ENCODE measurements around the gene NCAM2. TPM values are rescaled to one million over a fixed set of nuclear protein-coding genes. Genes with fewer than 3 reads are reported as not detected.

The NCAM2 gene
- total and polyA plus RNA-seq, 5 donors, result 0.97 to 9.7 (median 8.2) TPM

DNA sequence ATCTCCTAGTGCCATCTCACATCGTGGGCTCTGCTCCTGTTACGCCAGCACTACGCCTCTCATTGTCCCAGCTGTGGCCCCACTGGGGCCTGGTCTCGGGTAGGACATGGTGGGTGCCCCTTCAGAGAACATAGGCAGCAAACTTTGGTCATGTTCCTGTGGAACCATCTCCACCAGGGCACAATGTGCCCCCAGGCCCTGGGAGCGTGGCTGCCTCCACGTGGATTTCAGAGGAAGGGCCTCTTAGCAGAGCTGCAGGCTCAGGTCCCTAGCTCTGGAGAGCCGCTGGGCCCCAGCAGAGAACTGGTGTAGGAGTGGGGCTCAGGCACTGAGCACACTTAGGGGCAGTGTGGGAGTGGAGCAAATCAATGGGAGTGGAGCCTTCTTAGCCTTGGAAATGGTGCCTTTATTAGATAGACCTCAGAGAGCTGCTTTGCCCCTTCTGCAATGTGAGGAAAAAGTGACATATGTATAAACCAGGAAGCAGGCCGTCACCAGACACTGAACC lies 460.0 kb downstream of the NCAM2 start:
- ATAC-seq (no peak), DNase-seq (peak in 1 of 3 donors; percentile 45)
- H3K4me3 ChIP-seq (ENCODE audit: low read length), result no peak overlapping the region
- no peaks in the 10 kb centered on the region for H3K4me1 ChIP-seq (ENCODE audit: control insufficient read depth, insufficient read depth, low read length)
- 90% methylated on average over 8 of the region's 8 CpGs for WGBS
- H3K27me3 ChIP-seq (ENCODE audit: control insufficient read depth, insufficient read depth), result no peaks in the 10 kb centered on the region
- no peak overlapping the region for H3K27ac ChIP-seq (ENCODE audit: low read length)
- H3K9me3 ChIP-seq (ENCODE audit: control insufficient read depth, low read length), result no peaks in the 10 kb centered on the region
- intact Hi-C loops (cut with DNase I), result no loop called here

DNA sequence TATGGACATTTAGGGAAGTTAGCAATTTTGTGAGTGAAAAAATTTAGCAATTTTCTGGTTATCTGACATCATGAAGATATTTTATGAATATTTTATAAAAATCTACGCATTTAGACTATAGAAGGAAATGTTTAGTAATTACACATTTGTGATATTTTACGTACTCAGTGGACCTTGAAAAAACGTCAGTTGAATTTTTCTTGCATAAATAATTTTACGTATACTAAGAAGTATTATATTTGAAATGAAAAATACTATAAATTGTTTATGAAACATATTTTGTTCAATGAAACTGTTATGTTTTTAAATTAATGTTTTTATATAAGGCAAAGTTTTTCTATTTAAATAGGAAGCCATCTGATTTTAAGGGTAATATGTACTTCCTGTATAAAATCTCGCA lies 462.8 kb downstream of the NCAM2 start:
- Histone ChIP-seq H3K4me1 (ENCODE audit: control insufficient read depth, insufficient read depth, low read length) (no peaks in the 10 kb centered on the region), H3K27me3 (ENCODE audit: control insufficient read depth, insufficient read depth) (no peaks in the 10 kb centered on the region), H3K4me3 (ENCODE audit: low read length) (no peak overlapping the region), H3K27ac (ENCODE audit: low read length) (no peak overlapping the region), H3K9me3 (ENCODE audit: control insufficient read depth, low read length) (no peaks in the 10 kb centered on the region)
- ATAC-seq (no peak), DNase-seq (no peak)
- 87% methylated on average over 5 of the region's 5 CpGs for WGBS
- intact Hi-C loops (cut with DNase I), result no loop called here

DNA sequence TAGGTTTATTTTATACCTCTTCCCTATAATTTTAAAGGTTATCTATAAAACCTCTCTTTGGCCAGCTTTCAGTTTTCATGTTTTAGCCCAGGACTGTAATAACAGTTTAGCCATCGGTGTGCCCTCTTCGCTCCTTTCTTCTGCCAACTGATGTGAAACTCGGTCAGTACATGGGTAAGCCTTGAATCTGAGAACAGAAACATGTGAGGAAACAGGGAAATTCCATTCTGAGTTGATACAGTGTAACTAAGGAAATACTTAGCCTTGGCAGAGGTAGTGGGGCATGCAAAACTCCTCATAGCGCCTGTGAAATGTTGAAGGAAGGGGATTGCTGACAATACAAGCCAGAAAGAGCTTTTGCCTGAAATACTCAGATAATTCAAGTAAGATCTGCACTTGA lies 465.2 kb downstream of the NCAM2 start:
- ATAC-seq (no peak), DNase-seq (no peak)
- whole genome bisulfite sequencing, result 48% methylated on average over 4 of the region's 4 CpGs
- Histone ChIP-seq H3K9me3 (ENCODE audit: control insufficient read depth, low read length) (no peaks in the 10 kb centered on the region), H3K27ac (ENCODE audit: low read length) (no peak overlapping the region), H3K4me1 (ENCODE audit: control insufficient read depth, insufficient read depth, low read length) (no peaks in the 10 kb centered on the region), H3K4me3 (ENCODE audit: low read length) (no peak overlapping the region), H3K27me3 (ENCODE audit: control insufficient read depth, insufficient read depth) (no peaks in the 10 kb centered on the region)
- intact Hi-C loops (cut with DNase I), result no loop called here

DNA sequence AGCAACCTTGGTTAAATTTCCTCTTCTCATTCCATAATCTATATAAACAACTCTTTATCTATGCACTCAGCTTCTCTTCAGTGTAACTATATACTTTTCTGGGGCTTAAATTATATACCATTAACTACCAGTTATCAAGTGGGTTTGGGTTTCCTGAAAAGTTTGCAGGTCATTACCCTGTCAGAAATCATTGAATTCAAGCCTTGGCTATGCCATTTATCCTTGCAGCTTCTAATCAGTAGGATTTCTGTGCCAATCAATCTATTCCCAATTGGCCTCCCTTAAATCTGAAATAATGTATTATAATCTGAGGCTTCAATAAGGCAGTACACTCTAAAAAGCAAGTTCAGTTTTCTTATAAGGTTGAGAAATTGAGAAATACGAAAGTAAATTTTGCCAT lies 466.5 kb downstream of the NCAM2 start:
- 73% methylated on average over 1 of the region's 1 CpG for WGBS

DNA sequence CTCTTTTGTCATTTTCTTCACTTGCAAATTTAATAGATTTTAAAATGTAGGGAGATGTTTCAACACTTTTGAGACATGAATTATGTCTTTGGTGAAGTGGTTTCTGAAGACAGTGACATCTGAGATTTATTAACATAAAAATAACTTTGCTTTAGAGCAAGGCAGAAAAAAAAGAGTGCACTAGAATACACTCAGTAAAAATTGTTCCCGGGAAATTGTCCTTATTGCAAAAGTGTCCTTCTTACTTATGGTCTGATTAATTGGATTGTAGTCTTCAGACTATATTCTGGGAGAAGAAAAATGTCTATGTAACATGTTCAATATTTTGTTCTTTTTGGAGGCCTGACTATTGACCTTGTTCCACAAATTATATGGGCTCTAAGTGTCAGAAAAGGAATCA lies 468.5 kb downstream of the NCAM2 start:
- 91% methylated on average over 1 of the region's 1 CpG for WGBS
- Histone ChIP-seq H3K9me3 (ENCODE audit: control insufficient read depth, low read length) (no peaks in the 10 kb centered on the region), H3K4me1 (ENCODE audit: control insufficient read depth, insufficient read depth, low read length) (no peaks in the 10 kb centered on the region), H3K4me3 (ENCODE audit: low read length) (no peak overlapping the region), H3K27me3 (ENCODE audit: control insufficient read depth, insufficient read depth) (no peaks in the 10 kb centered on the region), H3K27ac (ENCODE audit: low read length) (no peak overlapping the region)
- DNase-seq (no peak), ATAC-seq (no peak)
- intact Hi-C loops (cut with DNase I), result no loop called here

More for the DNA sequence above, 466.5 kb downstream of the NCAM2 start:
- ATAC-seq, result no peak
- Histone ChIP-seq H3K4me3 (ENCODE audit: low read length) (no peak overlapping the region), H3K4me1 (ENCODE audit: control insufficient read depth, insufficient read depth, low read length) (no peaks in the 10 kb centered on the region), H3K27me3 (ENCODE audit: control insufficient read depth, insufficient read depth) (no peaks in the 10 kb centered on the region), H3K27ac (ENCODE audit: low read length) (no peak overlapping the region), H3K9me3 (ENCODE audit: control insufficient read depth, low read length) (no peaks in the 10 kb centered on the region)
- intact Hi-C loops (cut with DNase I), result no loop called here
- no peak for DNase-seq

DNA sequence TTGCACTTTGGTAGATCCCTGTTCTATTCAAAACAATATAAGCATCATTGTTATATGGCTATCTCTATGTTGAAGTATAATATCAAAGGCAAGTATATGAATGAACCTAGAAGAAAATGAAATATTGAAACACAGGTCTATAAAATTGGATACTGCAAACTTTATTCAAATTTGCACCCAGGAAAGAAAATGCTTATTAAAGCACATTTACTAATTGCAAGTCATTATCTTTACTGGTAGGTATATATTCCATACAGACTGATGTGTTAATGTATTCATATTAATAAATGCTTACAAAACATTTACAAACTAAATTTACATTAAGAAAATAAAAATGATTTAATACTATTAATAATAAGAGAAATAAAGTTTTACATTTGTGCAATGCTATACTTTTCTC lies 469.8 kb downstream of the NCAM2 start:
- Histone ChIP-seq H3K27me3 (ENCODE audit: control insufficient read depth, insufficient read depth) (no peaks in the 10 kb centered on the region), H3K9me3 (ENCODE audit: control insufficient read depth, low read length) (no peaks in the 10 kb centered on the region), H3K4me1 (ENCODE audit: control insufficient read depth, insufficient read depth, low read length) (no peaks in the 10 kb centered on the region), H3K4me3 (ENCODE audit: low read length) (no peak overlapping the region), H3K27ac (ENCODE audit: low read length) (no peak overlapping the region)
- intact Hi-C loops (cut with DNase I), result no loop called here
- no peak for DNase-seq
- no peak for ATAC-seq

DNA sequence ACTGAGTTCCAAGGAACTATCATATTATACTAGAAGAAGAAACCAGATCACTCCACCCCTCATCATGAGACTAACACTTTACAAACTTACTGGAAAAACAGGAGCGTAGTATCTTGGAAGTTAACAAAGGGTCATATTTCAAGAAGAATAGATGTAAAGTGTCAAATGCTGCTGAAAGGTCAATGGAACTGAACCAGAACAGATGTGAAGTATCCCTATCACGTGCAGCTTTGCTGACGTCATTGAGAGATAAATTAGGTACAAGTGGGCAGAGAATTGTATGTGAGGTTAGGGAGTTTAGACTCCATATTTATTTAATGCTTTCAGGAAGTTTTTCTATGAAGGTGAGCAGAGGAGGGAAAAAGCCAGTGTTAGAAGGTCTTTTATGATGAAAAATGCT lies 483.0 kb downstream of the NCAM2 start:
- H3K27me3 ChIP-seq (ENCODE audit: control insufficient read depth, insufficient read depth), result no peaks in the 10 kb centered on the region
- no peaks in the 10 kb centered on the region for H3K9me3 ChIP-seq (ENCODE audit: control insufficient read depth, low read length)
- no peak for ATAC-seq
- no peak overlapping the region for H3K27ac ChIP-seq (ENCODE audit: low read length)
- intact Hi-C loops (cut with DNase I), result no loop called here
- no peaks in the 10 kb centered on the region for H3K4me1 ChIP-seq (ENCODE audit: control insufficient read depth, insufficient read depth, low read length)
- WGBS, result 53% methylated on average over 3 of the region's 3 CpGs
- no peak overlapping the region for H3K4me3 ChIP-seq (ENCODE audit: low read length)
- no peak for DNase-seq

DNA sequence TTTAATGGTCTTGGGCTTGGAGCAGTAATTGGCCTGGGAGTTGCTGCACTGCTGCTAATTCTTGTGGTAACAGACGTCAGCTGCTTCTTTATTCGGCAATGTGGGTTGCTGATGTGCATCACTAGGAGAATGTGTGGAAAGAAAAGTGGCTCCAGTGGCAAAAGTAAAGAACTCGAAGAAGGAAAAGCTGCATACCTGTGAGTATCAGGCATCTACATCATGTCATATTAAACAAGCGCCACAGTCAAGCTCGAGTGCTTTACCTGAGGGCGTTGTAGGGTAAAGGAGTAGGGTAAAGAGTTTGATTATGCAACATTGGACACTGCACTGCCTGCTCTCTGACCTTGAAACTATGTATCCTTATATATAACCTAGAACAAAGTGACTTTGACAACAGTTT lies 510.6 kb downstream of the NCAM2 start:
- WGBS, result 85% methylated on average over 6 of the region's 6 CpGs
- ATAC-seq (no peak), DNase-seq (no peak)
- Histone ChIP-seq H3K9me3 (ENCODE audit: control insufficient read depth, low read length) (no peaks in the 10 kb centered on the region), H3K4me3 (ENCODE audit: low read length) (no peak overlapping the region), H3K27me3 (ENCODE audit: control insufficient read depth, insufficient read depth) (no peaks in the 10 kb centered on the region), H3K4me1 (ENCODE audit: control insufficient read depth, insufficient read depth, low read length) (no peaks in the 10 kb centered on the region), H3K27ac (ENCODE audit: low read length) (no peak overlapping the region)
- intact Hi-C loops (cut with DNase I), result no loop called here

DNA sequence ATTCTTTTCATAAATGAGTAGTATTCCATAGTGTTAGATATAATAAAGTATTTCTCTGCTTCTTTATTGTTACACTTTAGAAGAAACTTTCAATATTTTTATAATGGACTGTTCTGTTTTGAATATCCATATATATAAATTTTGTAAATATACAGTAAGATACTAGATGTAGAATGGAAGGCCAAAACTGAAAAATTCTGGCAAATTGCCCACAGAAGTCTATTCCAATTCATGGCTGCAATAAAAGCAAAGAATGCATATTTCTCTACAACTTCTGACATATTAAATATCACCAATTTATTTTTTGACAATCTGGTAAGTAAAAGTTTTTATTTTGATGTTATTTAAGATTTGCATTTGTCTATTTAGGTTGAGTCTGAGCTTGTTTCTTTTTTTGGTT lies 532.5 kb downstream of the NCAM2 start:
- intact Hi-C loops (cut with DNase I), result no loop called here
- DNase-seq (no peak), ATAC-seq (no peak)
- Histone ChIP-seq H3K9me3 (ENCODE audit: control insufficient read depth, low read length) (no peaks in the 10 kb centered on the region), H3K27me3 (ENCODE audit: control insufficient read depth, insufficient read depth) (no peaks in the 10 kb centered on the region), H3K4me1 (ENCODE audit: control insufficient read depth, insufficient read depth, low read length) (no peaks in the 10 kb centered on the region), H3K27ac (ENCODE audit: low read length) (no peak overlapping the region), H3K4me3 (ENCODE audit: low read length) (no peak overlapping the region)

DNA sequence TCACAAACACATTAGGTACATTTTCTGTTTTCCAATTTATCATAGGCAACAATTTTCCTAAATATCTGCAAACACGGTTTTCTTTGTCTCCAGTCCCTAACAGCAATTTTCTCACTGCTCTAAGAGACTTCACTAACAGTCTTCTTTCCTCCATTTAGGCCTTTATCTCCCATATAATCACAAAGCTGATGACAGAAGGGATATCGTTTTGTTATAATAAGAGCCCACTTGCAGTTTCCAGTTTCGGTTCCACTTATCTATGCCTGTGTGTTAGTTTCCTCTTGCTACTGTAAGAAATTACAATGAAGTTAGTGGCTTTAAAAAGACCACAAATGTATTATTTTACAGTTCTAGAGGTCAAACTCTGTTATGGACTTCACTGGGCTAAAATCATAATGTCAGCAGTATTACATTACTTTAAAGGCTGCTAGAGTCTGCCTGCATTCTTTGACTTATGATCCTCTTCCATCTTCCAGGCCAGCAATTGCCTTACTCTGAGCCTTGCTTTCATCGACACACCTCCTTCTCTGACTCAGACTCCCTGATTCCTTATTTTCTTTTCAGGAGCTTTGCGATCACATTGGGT lies 549.3 kb downstream of the NCAM2 start:
- no peaks in the 10 kb centered on the region for H3K27me3 ChIP-seq (ENCODE audit: control insufficient read depth, insufficient read depth)
- no peak overlapping the region for H3K27ac ChIP-seq (ENCODE audit: low read length)
- intact Hi-C loops (cut with DNase I), result no loop called here
- DNase-seq (no peak), ATAC-seq (no peak)
- H3K4me1 ChIP-seq (ENCODE audit: control insufficient read depth, insufficient read depth, low read length), result no peaks in the 10 kb centered on the region
- no peaks in the 10 kb centered on the region for H3K9me3 ChIP-seq (ENCODE audit: control insufficient read depth, low read length)
- H3K4me3 ChIP-seq (ENCODE audit: low read length), result no peak overlapping the region
- WGBS, result 53% methylated on average over 5 of the region's 5 CpGs

DNA sequence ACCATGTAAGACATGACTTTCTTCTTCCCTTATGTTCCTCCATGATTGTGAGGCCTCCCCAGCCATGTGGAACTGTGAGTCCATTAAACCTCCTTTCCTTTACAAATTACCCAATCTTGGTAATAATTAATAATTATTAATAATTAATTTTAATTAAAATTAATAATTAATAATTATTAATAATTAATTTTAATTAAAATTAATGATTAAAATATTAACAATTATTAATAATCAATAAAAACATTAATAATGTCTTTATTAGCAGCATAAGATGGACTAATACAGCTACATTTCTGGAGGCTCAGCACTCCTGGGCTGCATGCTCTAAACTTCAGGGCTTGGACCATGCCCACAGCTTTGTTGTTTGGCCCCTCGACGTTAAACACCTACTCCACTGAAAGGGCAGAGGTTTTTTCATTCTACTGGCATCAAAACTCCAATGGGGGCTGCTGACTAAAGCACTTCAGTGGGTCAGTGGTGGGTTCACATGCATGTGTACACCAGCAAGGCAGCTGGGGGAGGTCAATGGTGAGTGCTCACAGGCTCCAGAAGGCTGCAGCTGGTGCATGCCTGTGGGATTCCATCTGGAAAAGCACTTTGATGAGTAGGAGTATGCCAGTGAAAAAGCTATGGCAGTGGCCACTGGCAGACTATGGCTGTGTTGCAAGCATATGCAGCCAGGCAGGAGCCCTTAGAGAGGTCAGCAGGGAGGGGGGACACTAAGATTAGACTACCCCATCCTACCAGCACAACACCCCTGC lies 561.3 kb downstream of the NCAM2 start:
- no peak for ATAC-seq
- no peak overlapping the region for H3K4me3 ChIP-seq (ENCODE audit: low read length)
- no peak overlapping the region for H3K27ac ChIP-seq (ENCODE audit: low read length)
- WGBS, result 87% methylated on average over 2 of the region's 2 CpGs
- intact Hi-C loops (cut with DNase I), result no loop called here
- DNase-seq, result no peak
- H3K9me3 ChIP-seq (ENCODE audit: control insufficient read depth, low read length), result no peaks in the 10 kb centered on the region
- H3K27me3 ChIP-seq (ENCODE audit: control insufficient read depth, insufficient read depth), result no peaks in the 10 kb centered on the region
- H3K4me1 ChIP-seq (ENCODE audit: control insufficient read depth, insufficient read depth, low read length), result no peaks in the 10 kb centered on the region

Measured in right cardiac atrium (tissue), 5 donors.